ENCODE data around the gene LYSMD4.

GRCh38 chr15:99704444-99704838 lies 28.8 kb downstream of the LYSMD4 start:
- peak; percentile 84 for TF ChIP-seq CTCF (IDR thresholded peaks at IDR 0.05)
- no peak for TF ChIP-seq EP300 (IDR thresholded peaks at IDR 0.05)
- no peak for TF ChIP-seq MAFK (IDR thresholded peaks at IDR 0.05; ENCODE audit: partially characterized antibody)
- TF ChIP-seq POLR2A (IDR thresholded peaks at IDR 0.05; ENCODE audit: low read length) = no peak
- no peak for TF ChIP-seq JUN (IDR thresholded peaks at IDR 0.05)
